Measurements from ENCODE around the gene CFAP46.

CFAP46 gene

GRCh38 chr10:132842397-132842796 is 100.0 kb downstream of the CFAP46 start:
- TF ChIP-seq CSDC2 (CRISPR knock-in tag; IDR thresholded peaks at IDR 0.05) (no peak), ZFP30 (CRISPR knock-in tag; IDR thresholded peaks at IDR 0.05) (no peak), ZNF565 (CRISPR knock-in tag; conservative IDR thresholded peaks at IDR 0.05; ENCODE audit: low read depth) (no peak), ARNTL (CRISPR knock-in tag; IDR thresholded peaks at IDR 0.05; ENCODE audit: borderline replicate concordance, low read depth) (no peak), ZC3H10 (CRISPR knock-in tag; IDR thresholded peaks at IDR 0.05) (no peak), TSHZ2 (CRISPR knock-in tag; IDR thresholded peaks at IDR 0.05) (no peak), SNAI2 (CRISPR knock-in tag; IDR thresholded peaks at IDR 0.05) (no peak)

GRCh38 chr10:132841615-132841975 is 100.8 kb downstream of the CFAP46 start:
- no peak for TF ChIP-seq ESRRG (CRISPR knock-in tag; IDR thresholded peaks at IDR 0.05)
- no peak for TF ChIP-seq ZNF70 (CRISPR knock-in tag; IDR thresholded peaks at IDR 0.05)
- TF ChIP-seq BACH2 (CRISPR knock-in tag; IDR thresholded peaks at IDR 0.05; ENCODE audit: borderline replicate concordance), result no peak
- no peak for TF ChIP-seq CREB5 (CRISPR knock-in tag; IDR thresholded peaks at IDR 0.05; ENCODE audit: low read depth)
- TF ChIP-seq GLIS3 (CRISPR knock-in tag; IDR thresholded peaks at IDR 0.05), result no peak
- TF ChIP-seq CSDC2 (CRISPR knock-in tag; IDR thresholded peaks at IDR 0.05), result no peak
- no peak for TF ChIP-seq TSHZ2 (CRISPR knock-in tag; IDR thresholded peaks at IDR 0.05)
- TF ChIP-seq ZNF565 (CRISPR knock-in tag; conservative IDR thresholded peaks at IDR 0.05; ENCODE audit: low read depth), result no peak
- TF ChIP-seq POU6F1 (CRISPR knock-in tag; IDR thresholded peaks at IDR 0.05; ENCODE audit: borderline replicate concordance, low read depth), result no peak
- TF ChIP-seq ZFP3 (CRISPR knock-in tag; IDR thresholded peaks at IDR 0.05), result no peak
- no peak for TF ChIP-seq SNAI2 (CRISPR knock-in tag; IDR thresholded peaks at IDR 0.05)
- TF ChIP-seq ISL1 (CRISPR knock-in tag; IDR thresholded peaks at IDR 0.05), result no peak
- TF ChIP-seq PPARA (CRISPR knock-in tag; IDR thresholded peaks at IDR 0.05; ENCODE audit: borderline replicate concordance), result no peak
- no peak for TF ChIP-seq CSRNP3 (CRISPR knock-in tag; IDR thresholded peaks at IDR 0.05)
- ATAC-seq, result no peak

More at GRCh38 chr10:132842397-132842796, 100.0 kb downstream of the CFAP46 start:
- ATAC-seq, result no peak

- no peak for ATAC-seq
- no peak for TF ChIP-seq ARNTL (CRISPR knock-in tag; IDR thresholded peaks at IDR 0.05; ENCODE audit: borderline replicate concordance, low read depth)
- TF ChIP-seq RARB (CRISPR knock-in tag; IDR thresholded peaks at IDR 0.05), result no peak
- no peak for TF ChIP-seq OSR1 (CRISPR knock-in tag; IDR thresholded peaks at IDR 0.05)
Observed at GRCh38 chr10:132840698-132841614, 101.4 kb downstream of the CFAP46 start.

All from SK-N-SH treated with all-trans-retinoic acid at 6 μM for 48 hours (cell line).